K562 (cell line): ENCODE data around the gene TADA2A. TPM values are rescaled to one million over a fixed set of nuclear protein-coding genes. Genes with fewer than 3 reads are reported as not detected.

Source experiments
- ATAC-seq: fragments of 200-7000 bp; cut with Tn5 transposase; 3 replicates; pipeline ENCODE4 v1.9.1; 2020; ENCODE audit warnings: moderate library complexity
- BruUV-seq: library from RNA; stranded (reverse); fragments of 400-500 nt; replicated peaks from 2 replicates; lab custom pipeline; 2021; lab: Mats Ljungman, UMichigan
- CTCF ChIA-PET: fragments of 300-600 bp; formaldehyde crosslinking; extraction: SDS; loops from one replicate; lab custom pipeline; 2021; ENCODE audit warnings: low intra/inter-chr PET ratio; lab: Yijun Ruan, JAX
- POLR2A ChIA-PET: fragments of 300-600, 350-650 bp; sonication (Branson Sonifier 250); formaldehyde crosslinking; extraction: SDS; loops from one replicate; lab custom pipeline; 2021; ENCODE audit warnings: antibody characterized with exemption, inconsistent platforms; lab: Yijun Ruan, JAX
- DNase-seq, 4 experiments: peaks; one replicate each; pipeline versions ENCODE4 v3.0.0 to v3.0.0-alpha.2; 2011 to 2018; ENCODE audit warnings: low spot score in 3 of 4, mixed read lengths in 3 of 4; ENCODE audit errors: extremely low read depth in 1 of 4
- FAIRE-seq: peaks from 2 replicates; lab custom pipeline; 2011; peaks lifted over from hg19 to GRCh38; lab: Jason Lieb, UNC
- H2AFZ ChIP-seq: 2 replicates; pipeline ENCODE4 v1.6.0; 2011; ENCODE audit warnings: low read depth, low read length, control low read depth, inconsistent platforms
- H3K27ac ChIP-seq: fragments of 200-600 bp; 3 replicates; pipeline ENCODE4 v1.8.0; 2011; ENCODE audit warnings: low read depth, mild to moderate bottlenecking, control low read depth, inconsistent platforms, low read length, moderate library complexity, mixed read lengths; ENCODE audit errors: extremely low read depth
- H3K27me3 ChIP-seq, 2 experiments: fragments of 300-600 bp in 1 of 2; 2 replicates in 1 of 2; 3 replicates in 1 of 2; pipeline versions ENCODE4 v1.6.0 to v1.8.0; 2011; ENCODE audit warnings: inconsistent platforms in 2 of 2, low read length in 2 of 2, mild to moderate bottlenecking in 1 of 2, mixed read lengths in 1 of 2, moderate library complexity in 1 of 2; ENCODE audit not compliant: control insufficient read depth in 2 of 2, insufficient read depth in 2 of 2
- H3K36me3 ChIP-seq: fragments of 300-600 bp; 3 replicates; pipeline ENCODE4 v1.8.0; 2011; ENCODE audit warnings: mild to moderate bottlenecking, low read length, inconsistent platforms; ENCODE audit not compliant: control insufficient read depth, insufficient read depth
- H3K4me1 ChIP-seq, 2 experiments: fragments of 200-600 bp in 1 of 2; replicated peaks in 1 of 2; 2 replicates in 1 of 2; 3 replicates in 1 of 2; pipeline versions ENCODE4 v1.5.1 to v1.8.0; 2011; ENCODE audit warnings: inconsistent platforms in 2 of 2, low read length in 2 of 2, mild to moderate bottlenecking in 1 of 2, mixed read lengths in 1 of 2, moderate library complexity in 1 of 2; ENCODE audit not compliant: control insufficient read depth in 2 of 2, insufficient read depth in 2 of 2
- H3K4me2 ChIP-seq: 2 replicates; pipeline ENCODE4 v1.6.1; 2011; ENCODE audit warnings: low read length, control low read depth, inconsistent platforms, mixed read lengths; ENCODE audit not compliant: insufficient read depth
- H3K4me3 ChIP-seq: fragments of 200-600 bp; sonication (generic), shearing (Covaris generic); 2 replicates; pipeline ENCODE4 v1.5.1; 2016; ENCODE audit warnings: control low read depth, inconsistent platforms
- H3K79me2 ChIP-seq: fragments of 200-600 bp; 3 replicates; pipeline ENCODE4 v1.8.0; 2011; ENCODE audit warnings: low read length, inconsistent platforms; ENCODE audit not compliant: control insufficient read depth, insufficient read depth
- H3K9ac ChIP-seq, 2 experiments: 2 replicates each; pipeline versions ENCODE4 v1.6.0 to v1.6.1; 2011; ENCODE audit warnings: low read depth in 2 of 2, low read length in 2 of 2, control low read depth in 1 of 2, inconsistent platforms in 1 of 2, mild to moderate bottlenecking in 1 of 2, mixed read lengths in 1 of 2; ENCODE audit not compliant: insufficient read depth in 1 of 2
- H3K9me1 ChIP-seq: one replicate; pipeline ENCODE4 v1.6.0; 2011; ENCODE audit warnings: inconsistent platforms, mild to moderate bottlenecking, low read length, moderate library complexity; ENCODE audit not compliant: control insufficient read depth, insufficient read depth
- H3K9me3 ChIP-seq: replicated peaks from 2 replicates; pipeline ENCODE4 v1.5.1; 2011; ENCODE audit warnings: low read depth, low read length, inconsistent platforms; ENCODE audit not compliant: control insufficient read depth, insufficient read depth
- H4K20me1 ChIP-seq: replicated peaks from 2 replicates; pipeline ENCODE4 v1.6.1; 2011; ENCODE audit warnings: low read length, inconsistent platforms, mixed read lengths; ENCODE audit not compliant: control insufficient read depth, insufficient read depth
- C11orf30 ChIP-seq: fragments of 450-650 bp; IDR thresholded peaks from 2 replicates; pipeline ENCODE4 v1.6.1; 2016; ENCODE audit warnings: low read depth, mild to moderate bottlenecking
- E2F8 ChIP-seq: fragments of 450-650 bp; IDR thresholded peaks from 2 replicates; pipeline ENCODE4 v1.7.1; 2018; ENCODE audit warnings: mild to moderate bottlenecking, low read depth; ENCODE audit not compliant: partially characterized antibody
- PRPF4 ChIP-seq: fragments of 200-400 bp; formaldehyde crosslinking; IDR thresholded peaks from one replicate; pipeline ENCODE4 v1.6.1; 2017; ENCODE audit warnings: low read length, low read depth, mild to moderate bottlenecking; ENCODE audit not compliant: insufficient read depth, poor library complexity, severe bottlenecking
- SMC3 ChIP-seq: conservative IDR thresholded peaks from 2 replicates; pipeline ENCODE4 v1.6.1; 2011; ENCODE audit warnings: low read depth, low read length, improper control_type of control experiment; ENCODE audit not compliant: insufficient read depth
- TCF7 ChIP-seq: sonication (generic); IDR thresholded peaks from 2 replicates; pipeline ENCODE4 v1.6.1; 2016; ENCODE audit warnings: antibody characterized with exemption, borderline replicate concordance
- ZNF518B ChIP-seq: fragments of 250-450 bp; sonication (Bioruptor Pico); IDR thresholded peaks from 2 replicates; pipeline ENCODE4 v1.5.0; 2021; ENCODE audit warnings: mild to moderate bottlenecking, moderate library complexity
- ZNF592 ChIP-seq: fragments of 450-650 bp; IDR thresholded peaks from 2 replicates; pipeline ENCODE4 v1.6.1; 2017; ENCODE audit warnings: antibody characterized with exemption, mild to moderate bottlenecking
- WGBS: fragments of 100-300 bp; shearing (Covaris generic); methylation state at CpG from one replicate; pipeline ENCODE4 v1.1.6; 2016; ENCODE audit warnings: low coverage, mixed read lengths; ENCODE audit not compliant: insufficient coverage; ENCODE audit errors: missing lambda C conversion rate; 5-methylcytosine and 5-hydroxymethylcytosine counted together
- in situ Hi-C: fragments of 300-500 bp; cut with MboI; formaldehyde crosslinking; loops from 4 replicates; pipeline ENCODE4 v1.15.0; 2018; ENCODE audit warnings: inconsistent platforms, mixed read lengths
- intact Hi-C: fragments of 100-400 bp; cut with micrococcal nuclease; formaldehyde crosslinking; loops from 2 replicates; pipeline ENCODE4 v1.14.2; 2022
- polyA plus RNA-seq, 8 experiments: library from polyadenylated mRNA; depleted of rRNA in 4 of 8; stranded (reverse) in 5 of 8; unstranded in 3 of 8; fragments of >200 nt; fragmentation: Nextera tagmentation in 2 of 8; fragmentation: Illumina TruSeq in 1 of 8; extraction: Ambion mirVana in 2 of 8; extraction: Trizol in 1 of 8; gene quantifications; 2 replicates each; pipeline versions ENCODE4 v1.2.1 to v1.2.3, GENCODE V29; 2011 to 2014; ENCODE audit warnings: inconsistent platforms in 1 of 8, missing spikeins in 1 of 8
- total RNA-seq, 7 experiments: library from RNA; depleted of rRNA in 6 of 7; stranded (reverse); fragments of >200 nt in 6 of 7; fragmentation: Illumina TruSeq in 2 of 7; extraction: Trizol in 2 of 7; gene quantifications; 2 replicates each; pipeline versions ENCODE4 v1.2.1 to v1.2.3, GENCODE V29; 2011 to 2021; ENCODE audit warnings: low replicate concordance in 1 of 7

The TADA2A gene
- total and polyA plus RNA-seq, 9 of the 15 experiments (the other 6 are each of a cell fraction or from before 2014, with no cell fraction given) = 13.8 to 37.7 (median 25.0) TPM

GRCh38 chr17:37430051-37430627, 23.5 kb downstream of the TADA2A start (continued):
- TF ChIP-seq ZNF592 (peak; percentile 60; the same call in 1 of the 2 replicates), TCF7 (no peak), PRPF4 (no peak), SMC3 (no peak)

- ChIA-PET CTCF (no interaction called here), POLR2A (interaction anchor here (0.8 kb wide), 1 partner anchor 13 kb away, joined by 3 read pairs; no protein-coding TSS in a partner anchor)
- 94% methylated on average over 2 of the region's 2 CpGs for WGBS
- no peaks in the 10 kb centered on the region for H3K27me3 ChIP-seq
- ATAC-seq (no peak), DNase-seq (no peak), FAIRE-seq (no peak)
- H3K9ac ChIP-seq = no peak overlapping the region
- H4K20me1 ChIP-seq = no peaks in the 10 kb centered on the region
- H3K4me2 ChIP-seq = no peak overlapping the region
- intact Hi-C loops = no loop called here
- no peak overlapping the region for H2AFZ ChIP-seq
- H3K27ac ChIP-seq = no peak overlapping the region
- in situ Hi-C loops = no loop called here
- H3K4me3 ChIP-seq = no peak overlapping the region
- no peaks in the 10 kb centered on the region for H3K9me3 ChIP-seq
- H3K36me3 ChIP-seq = peaks cover 52% of the 10 kb centered on the region
- no TSS peak for BruUV-seq
- H3K9me1 ChIP-seq = no peaks in the 10 kb centered on the region
- peaks cover 5 to 11% of the 10 kb centered on the region in 2 experiments; a peak in 3 of 5 replicates for H3K4me1 ChIP-seq
- no peaks in the 10 kb centered on the region for H3K79me2 ChIP-seq
- TF ChIP-seq ZNF518B (CRISPR knock-in tag) (no peak), E2F8 (no peak), C11orf30 (no peak)
Measured at GRCh38 chr17:37432671-37433070, 26.0 kb downstream of the TADA2A start.
